COLO829 (cell line): ENCODE results near the gene CSTPP1.
A peak's percentile ranks its signal among the peaks of the same experiment; 100 is the strongest.

ENCODE experiments used
- DNase-seq: peaks from one replicate; pipeline ENCODE4 v3.0.0; 2012; ENCODE audit warnings: low spot score

CSTPP1 gene

GRCh38 chr11:47136327-47136726 is 199.8 kb downstream of the CSTPP1 start:
- DNase-seq: no peak

- DNase-seq: no peak
Measured at GRCh38 chr11:47136921-47137320, 200.4 kb downstream of the CSTPP1 start.

GRCh38 chr11:47137476-47137875 is 200.9 kb downstream of the CSTPP1 start:
- DNase-seq: no peak

GRCh38 chr11:47139878-47140277 is 203.3 kb downstream of the CSTPP1 start:
- no peak for DNase-seq

- no peak for DNase-seq
Measured at GRCh38 chr11:47143322-47143721, 206.8 kb downstream of the CSTPP1 start.

GRCh38 chr11:47144541-47144940 is 208.0 kb downstream of the CSTPP1 start:
- DNase-seq: no peak

GRCh38 chr11:47147250-47147649 is 210.7 kb downstream of the CSTPP1 start:
- no peak for DNase-seq

- no peak for DNase-seq
Measured at GRCh38 chr11:47147681-47148080, 211.1 kb downstream of the CSTPP1 start.

- DNase-seq: no peak
Measured at GRCh38 chr11:47148270-47148669, 211.7 kb downstream of the CSTPP1 start.

GRCh38 chr11:47148903-47149531 is 212.5 kb downstream of the CSTPP1 start:
- DNase-seq: no peak

GRCh38 chr11:47149782-47150181 is 213.2 kb downstream of the CSTPP1 start:
- no peak for DNase-seq

GRCh38 chr11:47152126-47152952 is 215.8 kb downstream of the CSTPP1 start:
- DNase-seq: no peak

GRCh38 chr11:47152953-47153950 is 216.7 kb downstream of the CSTPP1 start:
- peak; percentile 85 for DNase-seq

- peak; percentile 68 for DNase-seq
Measured at GRCh38 chr11:47154616-47155570, 218.3 kb downstream of the CSTPP1 start.

GRCh38 chr11:47155879-47156278 is 219.3 kb downstream of the CSTPP1 start:
- DNase-seq: no peak

GRCh38 chr11:47156333-47156732 is 219.8 kb downstream of the CSTPP1 start:
- no peak for DNase-seq

- no peak for DNase-seq
Measured at GRCh38 chr11:47156951-47157350, 220.4 kb downstream of the CSTPP1 start.

GRCh38 chr11:47157805-47158204 is 221.2 kb downstream of the CSTPP1 start:
- no peak for DNase-seq

GRCh38 chr11:47158242-47158641 is 221.7 kb downstream of the CSTPP1 start:
- no peak for DNase-seq

GRCh38 chr11:47160753-47161133 is 224.2 kb downstream of the CSTPP1 start:
- DNase-seq: no peak
